Embryonic facial prominence (tissue), 1 donor: ENCODE measurements around the gene HOTAIR.

ENCODE experiments used
- DNase-seq: peaks from one replicate; pipeline ENCODE4 v3.0.0-alpha.2; 2016; ENCODE audit errors: extremely low spot score

HOTAIR gene

DNA sequence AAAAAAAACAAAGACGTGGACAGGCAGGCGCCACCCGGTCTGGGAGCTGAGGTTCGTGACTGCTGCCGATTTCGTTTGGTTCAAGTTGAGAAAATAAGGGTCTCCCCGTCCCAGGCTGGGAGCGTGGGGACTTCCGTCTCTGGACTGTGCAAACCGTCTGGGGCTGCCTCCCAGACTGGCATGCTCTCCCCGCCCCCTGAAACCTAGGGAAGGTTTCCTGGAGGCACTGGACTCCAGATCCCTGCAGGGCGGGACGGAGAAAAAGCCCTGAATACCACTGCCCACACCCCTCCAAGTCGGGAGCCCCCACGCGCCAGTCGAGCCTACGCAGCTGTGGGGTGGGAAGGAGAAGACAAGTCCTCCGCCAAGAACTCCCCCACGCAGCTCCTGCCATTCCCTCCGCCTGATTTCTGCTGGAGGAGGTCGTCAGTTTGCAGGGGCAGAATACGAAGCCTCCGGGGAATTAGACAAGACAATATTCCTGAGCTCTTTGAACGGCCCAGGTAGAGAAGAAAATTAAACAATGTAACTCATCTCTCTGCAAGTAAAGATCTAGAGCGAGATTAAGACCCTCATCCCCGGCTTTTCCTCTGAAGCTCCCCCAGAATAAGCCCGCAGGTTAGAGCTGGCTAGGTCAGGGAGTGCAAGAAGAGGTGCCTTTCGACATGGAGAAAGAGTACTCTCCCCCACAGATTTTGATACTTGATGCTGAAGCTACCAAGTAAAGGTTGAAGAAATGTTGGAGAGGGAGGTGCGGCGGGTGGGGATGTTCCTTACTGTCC is 46.5 kb downstream of the HOTAIR start:
- no peak for DNase-seq

DNA sequence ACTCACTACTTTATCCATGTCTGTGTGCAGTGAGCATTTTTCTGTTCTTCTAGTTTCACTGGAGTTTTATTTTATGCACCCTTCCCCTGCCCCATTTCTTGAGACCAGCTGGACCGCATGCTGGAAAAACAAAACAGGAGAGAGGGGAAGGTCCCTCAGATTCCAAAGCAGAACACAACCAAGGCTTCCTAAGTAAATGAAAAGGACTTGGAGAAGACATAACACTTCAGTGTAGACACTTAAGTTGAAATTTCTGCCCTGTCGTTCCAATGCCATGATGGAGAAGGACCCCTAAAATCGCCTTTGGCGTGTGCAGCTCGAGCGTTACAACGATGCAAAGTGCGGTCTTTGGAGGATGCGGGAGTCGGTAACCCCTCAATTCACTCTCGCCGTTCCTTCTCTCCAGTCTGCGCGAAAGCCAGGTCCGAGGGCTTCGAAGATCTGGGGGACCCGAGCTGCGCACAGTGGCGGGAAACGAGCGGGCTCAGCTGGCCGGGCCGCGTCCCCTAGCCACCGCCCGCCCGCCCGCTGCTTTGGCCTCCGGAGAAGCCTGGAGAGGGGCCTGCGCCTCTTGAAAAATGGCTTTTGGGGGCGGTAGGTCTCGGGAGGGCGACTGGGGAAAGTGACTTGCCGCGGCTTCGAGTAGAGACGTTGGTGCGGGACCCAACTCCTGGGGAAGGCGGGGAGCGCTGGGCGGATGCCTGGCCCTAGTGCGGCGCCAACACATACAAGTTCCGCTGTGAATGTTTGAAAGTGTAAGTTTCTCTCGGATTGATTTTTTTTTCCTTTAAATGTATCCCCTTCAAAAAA is 47.3 kb downstream of the HOTAIR start:
- DNase-seq: no peak

DNA sequence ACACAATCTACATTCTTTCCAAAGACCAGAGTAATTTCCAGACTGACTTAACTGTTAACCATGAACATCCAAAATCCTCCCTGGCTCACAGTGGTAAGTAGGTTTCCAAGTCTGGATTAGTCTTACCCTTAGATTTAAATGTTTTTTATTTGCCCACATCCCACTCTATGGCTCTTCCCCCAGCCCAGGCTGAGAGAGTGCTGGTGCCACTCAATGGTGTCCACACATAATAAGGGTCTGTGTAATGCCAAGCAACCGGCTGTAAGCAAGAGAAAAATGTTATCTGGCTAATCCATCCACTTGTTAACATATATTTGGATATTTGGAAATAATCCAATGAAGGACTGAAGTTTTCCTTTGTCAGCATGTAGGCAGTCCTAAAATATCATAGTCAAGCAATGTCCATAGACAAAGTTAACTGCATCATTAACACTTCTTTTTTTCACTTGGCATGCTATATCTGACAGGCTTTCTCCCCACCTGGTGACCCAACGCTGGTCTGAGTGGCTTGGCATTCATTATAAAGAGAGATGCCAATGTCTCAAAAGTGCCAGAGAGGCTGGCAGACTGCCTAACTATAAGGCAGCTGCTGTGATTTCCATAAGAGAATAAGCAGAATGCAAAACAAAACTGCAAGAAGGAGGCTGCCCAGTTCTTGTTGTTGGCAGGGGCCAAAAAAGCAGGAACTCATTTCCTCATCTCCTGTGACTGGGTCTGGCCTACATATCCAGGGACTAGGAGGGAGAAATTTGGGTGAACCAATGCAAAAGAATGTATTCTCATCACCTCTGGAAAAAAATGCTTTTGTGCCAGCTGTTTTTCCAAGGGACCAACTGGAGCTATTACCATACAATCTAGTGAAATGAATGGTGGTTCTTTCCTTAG is 50.0 kb downstream of the HOTAIR start:
- DNase-seq: no peak

DNA sequence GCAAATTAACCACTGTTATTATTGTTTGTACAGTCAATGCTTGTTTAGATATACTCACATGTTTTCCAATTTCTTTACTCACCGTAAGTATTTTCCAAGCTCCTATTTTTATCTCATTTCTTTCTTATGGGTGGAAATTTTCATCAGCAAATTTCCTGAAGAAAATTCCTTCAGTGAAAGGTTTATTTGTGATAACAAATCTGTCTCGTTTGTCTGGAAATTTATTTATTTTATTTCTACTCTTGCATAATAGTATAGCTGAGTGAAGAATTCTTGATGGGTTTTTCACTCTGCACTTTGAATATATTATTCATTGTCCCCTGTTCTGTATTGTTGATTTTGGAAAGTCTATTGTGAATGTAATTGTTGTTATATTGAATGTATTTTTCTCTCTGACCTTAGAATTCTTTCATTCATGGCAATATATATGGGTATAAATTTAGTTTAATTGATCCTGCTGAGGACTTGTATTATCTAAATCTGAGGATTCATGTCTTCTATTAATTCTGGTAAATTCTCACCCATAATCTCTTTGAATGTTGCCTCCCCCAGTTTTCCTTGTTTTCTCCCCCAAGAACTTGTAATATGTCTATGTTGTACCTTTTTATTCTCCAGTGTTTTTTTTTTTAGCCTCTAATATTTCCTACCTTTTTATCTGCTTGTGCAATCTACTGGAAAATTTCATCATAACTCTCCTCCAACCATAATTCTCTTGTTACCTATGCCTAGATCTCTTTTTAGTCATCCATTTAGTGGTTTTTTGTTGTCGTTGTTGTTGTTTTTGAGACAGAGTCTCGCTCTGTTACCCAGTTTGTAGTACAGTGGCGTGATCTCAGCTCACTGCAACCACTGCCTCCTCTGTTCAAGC is 57.7 kb downstream of the HOTAIR start:
- DNase-seq: no peak
